ENCODE measurements around the gene GZMH. TPM values are rescaled to one million over a fixed set of nuclear protein-coding genes. Genes with fewer than 3 reads are reported as not detected.

GZMH gene, protein sequence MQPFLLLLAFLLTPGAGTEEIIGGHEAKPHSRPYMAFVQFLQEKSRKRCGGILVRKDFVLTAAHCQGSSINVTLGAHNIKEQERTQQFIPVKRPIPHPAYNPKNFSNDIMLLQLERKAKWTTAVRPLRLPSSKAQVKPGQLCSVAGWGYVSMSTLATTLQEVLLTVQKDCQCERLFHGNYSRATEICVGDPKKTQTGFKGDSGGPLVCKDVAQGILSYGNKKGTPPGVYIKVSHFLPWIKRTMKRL
- total RNA-seq: not detected

DNA sequence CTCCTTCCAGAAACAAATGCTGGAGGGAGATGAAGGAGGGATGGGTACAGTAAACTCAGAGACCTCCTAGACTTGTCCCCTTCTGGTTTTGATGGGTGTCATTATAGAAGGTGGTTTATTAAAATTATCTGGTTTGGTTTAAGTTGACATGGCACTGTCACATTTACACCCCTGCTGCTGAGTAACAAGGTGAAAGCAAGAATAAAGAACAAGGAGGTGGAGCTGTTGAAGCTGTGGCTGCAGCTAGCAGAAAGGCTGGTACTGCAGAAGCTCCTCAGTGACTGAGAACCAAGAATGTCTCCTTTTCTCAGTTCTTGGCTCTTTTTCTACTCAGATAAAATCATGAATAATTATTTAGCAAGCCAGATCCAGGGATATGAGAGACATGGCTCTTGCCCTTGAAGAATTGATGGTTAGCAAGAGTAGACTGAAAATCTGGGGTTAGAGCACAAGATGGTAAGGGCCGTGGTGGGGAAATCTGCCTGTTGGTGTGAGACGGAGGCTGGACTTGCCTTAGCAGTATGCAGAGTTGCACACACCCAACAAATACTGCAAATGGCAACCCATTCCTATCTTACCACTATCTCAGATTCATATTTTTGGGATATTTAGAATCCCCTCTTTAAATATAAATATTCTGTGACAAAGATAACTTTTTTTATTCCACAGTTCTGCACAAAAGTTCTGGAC is at the start of gene GZMH:
GZMH (minus strand) TSS at position 31 of the 690 bp plus-strand sequence. CDS start 72 bp downstream, outside the sequence.

DNA sequence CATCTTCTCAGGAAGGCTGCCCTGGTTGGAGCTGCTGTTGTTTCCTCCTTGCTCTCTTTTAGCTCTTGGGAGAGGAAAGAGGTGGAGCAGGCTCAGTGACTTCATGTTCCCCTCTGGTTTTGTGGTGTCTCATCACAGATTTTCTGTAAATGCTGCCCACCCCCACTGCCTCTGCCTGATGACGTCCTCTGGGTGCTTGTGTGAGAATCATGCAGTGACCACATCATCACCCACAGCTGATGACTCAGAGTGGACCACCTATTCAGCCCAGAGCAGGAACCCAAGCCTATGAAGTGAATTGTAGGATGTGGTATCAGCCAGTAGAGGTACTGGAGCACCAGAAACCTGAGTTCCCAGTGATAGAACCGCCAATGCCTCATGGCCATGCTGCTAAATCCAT is 24.7 kb upstream of the GZMH start, which contains the start of gene GZMB:
GZMB (minus strand) TSS at position 33 of the 400 bp plus-strand sequence; CDS start at position 3, 30 bp downstream.

DNA sequence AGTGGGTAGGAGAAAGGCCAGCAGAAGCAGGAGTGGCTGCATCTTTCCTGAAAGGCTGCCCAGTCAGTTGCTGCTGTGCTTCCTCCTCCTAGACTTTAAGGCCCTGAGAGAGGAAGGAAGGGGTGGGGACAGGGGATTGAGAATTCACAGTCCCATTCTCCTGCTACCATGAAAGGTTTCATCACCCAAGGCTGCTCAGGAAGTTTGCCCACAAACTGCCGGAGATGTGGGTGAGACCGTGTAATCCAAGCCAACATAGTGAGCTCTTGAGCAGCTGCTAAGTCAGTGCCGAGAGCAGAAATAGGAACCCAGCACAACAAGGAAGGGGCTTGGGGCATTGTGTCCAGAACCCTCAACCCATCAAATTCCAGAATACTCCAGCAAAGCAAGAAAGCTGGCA is 33.3 kb downstream of the GZMH start, which contains the start of gene CTSG:
CTSG (minus strand) TSS at position 69 of the 400 bp plus-strand sequence; CDS start at position 42, 27 bp downstream.

Other genes starting within 250 kb of the GZMH start
- gene NFATC4, start 241.5 kb downstream of the GZMH start, total RNA-seq: 67.8 TPM
- gene NYNRIN, start 210.7 kb downstream of the GZMH start, total RNA-seq: 47.5 TPM
- 2.0 TPM for gene CBLN3, start 180.0 kb downstream of the GZMH start, total RNA-seq
- 58.6 TPM for gene KHNYN, start 179.7 kb downstream of the GZMH start, total RNA-seq
- gene SDR39U1, start 166.9 kb downstream of the GZMH start, total RNA-seq: 32.4 TPM
- not detected for gene CMA1, start 101.4 kb downstream of the GZMH start, total RNA-seq
- 3.1 TPM for gene CTSG, start 33.4 kb downstream of the GZMH start, total RNA-seq
- not detected for gene GZMB, start 24.5 kb upstream of the GZMH start, total RNA-seq